K562 (cell line): ENCODE data around the gene ZFYVE21.

Experiments
- CREB1 ChIP-seq, 2 experiments: sonication (generic) in 1 of 2; formaldehyde crosslinking in 1 of 2; IDR thresholded peaks; 2 replicates each; pipeline versions ENCODE4 v1.6.1 to v1.8.0; 2012 to 2022; ENCODE audit warnings: inconsistent platforms in 1 of 2, mild to moderate bottlenecking in 1 of 2, missing genetic modification reagents in 1 of 2, moderate library complexity in 1 of 2
- POLR2AphosphoS5 ChIP-seq: IDR thresholded peaks from 2 replicates; pipeline ENCODE4 v1.6.1; 2011; ENCODE audit warnings: mild to moderate bottlenecking, low read depth, low read length, moderate library complexity; ENCODE audit not compliant: control insufficient read depth, insufficient read depth
- ZNF146 ChIP-seq: IDR thresholded peaks from one replicate; pipeline ENCODE4 v1.6.1; 2018; ENCODE audit warnings: missing compliant biosample characterization; ENCODE audit not compliant: unreplicated experiment

DNA sequence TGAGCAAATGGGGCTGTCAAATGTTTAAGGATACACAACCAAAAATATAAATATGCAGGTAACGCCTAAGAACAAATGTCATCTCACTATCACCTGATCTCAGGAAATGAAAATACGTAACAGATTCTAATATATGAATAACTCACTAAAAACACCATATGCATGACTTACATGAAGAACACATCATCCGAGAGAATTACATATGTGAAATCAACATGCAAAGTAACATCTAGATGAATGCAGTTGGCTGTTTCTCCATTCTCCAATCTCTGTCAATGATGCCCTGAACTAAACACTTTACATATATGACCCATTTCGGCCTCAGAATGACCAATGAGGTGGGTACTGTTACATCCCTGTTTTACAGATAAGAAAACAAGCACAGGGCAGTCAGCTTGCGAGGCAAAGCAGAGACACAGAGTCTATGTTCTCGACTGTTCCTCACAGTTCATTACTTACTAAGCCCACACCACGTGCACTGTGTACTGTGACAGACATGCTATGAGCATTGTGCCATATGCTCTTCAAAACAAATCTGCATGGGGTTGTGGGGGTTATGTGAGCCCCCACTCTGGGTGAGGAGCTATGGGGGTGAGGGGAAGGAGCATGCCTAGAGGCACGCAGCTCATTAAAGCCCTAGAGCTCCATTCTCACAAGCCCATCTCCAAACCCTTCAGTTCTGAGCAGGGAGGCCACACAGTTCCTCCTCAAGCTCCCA lies 42.6 kb downstream of the ZFYVE21 start:
- TF ChIP-seq POLR2AphosphoS5 (no peak), ZNF146 (CRISPR knock-in tag) (no peak), CREB1 (IDR thresholded peaks at IDR 0.05) (no peak), CREB1 (CRISPR knock-in tag; IDR thresholded peaks at IDR 0.05) (no peak)
